Sigmoid colon (tissue), 7 donors: ENCODE data around the gene P4HB. TPM values are rescaled to one million over a fixed set of nuclear protein-coding genes. Genes with fewer than 3 reads are reported as not detected.

ENCODE experiments used
- DNase-seq: peaks from one replicate; pipeline ENCODE4 v3.0.0-alpha.2; 2019
- H3K27ac ChIP-seq, 4 donors: fragments of 200-600 bp; sonication (generic); one replicate each; pipeline ENCODE4 v1.5.1; 2016 to 2019; ENCODE audit warnings: mild to moderate bottlenecking in 1 of 4
- H3K27me3 ChIP-seq, 3 donors: fragments of 200-600 bp; sonication (generic); one replicate each; pipeline ENCODE4 v1.5.1; 2019; ENCODE audit warnings: mild to moderate bottlenecking in 1 of 3
- H3K36me3 ChIP-seq, 4 donors: fragments of 200-600 bp; sonication (generic); one replicate each; pipeline ENCODE4 v1.5.1; 2016 to 2019
- H3K4me1 ChIP-seq, 4 donors: fragments of 200-600 bp; sonication (generic); one replicate each; pipeline ENCODE4 v1.5.1; 2017 to 2019
- H3K4me3 ChIP-seq, 4 donors: fragments of 200-600 bp; sonication (generic); one replicate each; pipeline ENCODE4 v1.5.1; 2017 to 2019; ENCODE audit warnings: mild to moderate bottlenecking in 2 of 4, moderate library complexity in 1 of 4
- H3K9me3 ChIP-seq, 4 donors: fragments of 200-600 bp in 3 of 4; sonication (generic) in 3 of 4; one replicate each; pipeline versions ENCODE4 v1.5.1 to v1.6.1; 2013 to 2019
- CTCF ChIP-seq, 4 experiments: fragments of 450-650 bp in 3 of 4; fragments of 200-600 bp in 1 of 4; IDR thresholded peaks; one replicate each; pipeline ENCODE4 v1.5.1; 2016 to 2019; ENCODE audit warnings: antibody characterized with exemption in 4 of 4, mild to moderate bottlenecking in 3 of 4, moderate library complexity in 2 of 4
- EP300 ChIP-seq, 4 donors: sonication (generic); formaldehyde crosslinking; IDR thresholded peaks; one replicate each; pipeline ENCODE4 v1.6.1; 2017; ENCODE audit warnings: antibody characterized with exemption in 4 of 4
- POLR2A ChIP-seq, 2 donors: fragments of 450-650 bp; IDR thresholded peaks; one replicate each; pipeline ENCODE4 v1.6.1; 2016; ENCODE audit warnings: antibody characterized with exemption in 2 of 2, mild to moderate bottlenecking in 2 of 2, moderate library complexity in 2 of 2
- POLR2AphosphoS5 ChIP-seq, 4 donors: sonication (generic); formaldehyde crosslinking; IDR thresholded peaks; one replicate each; pipeline ENCODE4 v1.6.1; 2017; ENCODE audit warnings: antibody characterized with exemption in 4 of 4
- WGBS, 2 donors: extraction: QIAGEN DNeasy Blood & Tissue Kit; methylation state at CpG; one replicate each; pipeline ENCODE4 v1.1.7; 2013; 5-methylcytosine and 5-hydroxymethylcytosine counted together
- intact Hi-C: fragments of 100-400 bp; cut with DNase I; formaldehyde crosslinking; loops from one replicate; pipeline ENCODE4 v1.15.1; 2023
- polyA plus RNA-seq, 3 donors: library from polyadenylated mRNA; stranded (reverse); fragments of 200-250 nt; gene quantifications; one replicate each; pipeline ENCODE4 v1.2.3, GENCODE V29; 2013
- total RNA-seq, 4 donors: library from RNA; depleted of rRNA; stranded (reverse); fragments of >200 nt; gene quantifications; one replicate each; pipeline ENCODE4 v1.1.0, GENCODE V29; 2016
- donor health status: healthy with polysubstance abuse.
- donor health status: Bipolar disorder and iron deficiency.
- donor health status: healthy.

Gene P4HB
- total and polyA plus RNA-seq, 7 donors = 153 to 750 (median 237) TPM

DNA sequence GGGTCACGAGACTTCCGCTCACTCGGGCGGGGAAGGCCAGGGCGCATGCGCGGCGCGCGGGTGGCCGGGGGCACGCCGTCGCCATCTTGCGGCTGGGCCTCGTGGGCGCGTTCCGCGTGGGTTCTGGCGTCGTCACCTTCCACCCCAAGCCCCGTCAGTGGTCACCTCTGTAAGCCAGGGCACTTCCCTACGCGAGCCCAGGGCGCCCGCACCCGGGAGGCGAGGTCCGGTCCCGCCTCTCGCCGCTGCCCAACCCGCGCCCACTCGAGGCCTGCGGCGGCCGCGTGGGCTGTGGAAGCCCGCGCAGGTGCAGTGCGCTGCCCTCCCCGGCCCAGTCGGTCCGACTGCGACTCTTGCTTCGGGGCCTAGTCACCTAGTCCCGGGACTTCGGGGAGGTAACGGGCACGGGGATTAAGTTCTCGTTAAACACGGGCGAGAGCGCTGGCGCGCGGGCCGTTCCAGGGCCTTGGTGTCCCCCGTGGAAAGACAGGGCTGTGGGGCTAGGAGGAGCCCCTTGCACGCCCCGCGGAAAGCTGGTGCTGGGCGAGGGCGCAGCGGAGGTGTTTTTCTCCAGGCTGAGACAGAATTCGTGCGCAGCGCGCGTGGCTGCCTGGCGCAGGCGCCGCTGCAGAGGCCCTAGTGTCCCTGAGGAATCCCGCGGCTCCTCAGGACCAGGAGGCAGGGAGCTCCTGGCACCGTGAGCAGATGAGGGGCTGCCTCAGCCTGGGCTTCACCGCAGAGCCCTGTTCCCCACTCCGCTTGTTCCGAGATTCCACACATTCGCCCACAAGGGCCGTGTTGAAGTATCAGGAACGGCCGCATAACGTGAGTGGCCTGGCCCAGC, 11.3 kb upstream of the P4HB start:
- intact Hi-C loops = loop anchor here (2.0 to 5.0 kb wide), 4 partner anchors 19 to 226 kb away; partner anchors contain the start of genes ALYREF, ANAPC11, FASN and MAFG
- no peaks in the 10 kb centered on the region for H3K9me3 ChIP-seq

GRCh38 chr17:81870981-81871386, 10.6 kb upstream of the P4HB start, which contains the start of gene ARHGDIA:
ARHGDIA (minus strand) TSS chr17:81871337; CDS start chr17:81869930, 1,407 bp downstream.
- WGBS, 2 donors = 1% methylated on average over 64 of the region's 64 CpGs
- intact Hi-C loops = loop anchor here (2.0 to 5.0 kb wide), 4 partner anchors 20 to 226 kb away; partner anchors contain the start of genes ALYREF, ANAPC11, FASN and MAFG
- TF ChIP-seq EP300 (IDR thresholded peaks at IDR 0.05) (no peak), POLR2AphosphoS5 (IDR thresholded peaks at IDR 0.05) (peak in 3 of 4 donors; percentile 99)
- H3K27me3 ChIP-seq = no peaks in the 10 kb centered on the region
- DNase-seq = no peak
- peaks cover 8 to 21% (median 17%) of the 10 kb centered on the region in 4 donors for H3K36me3 ChIP-seq
- peaks cover 0 to 63% (median 55%) of the 10 kb centered on the region in 4 donors for H3K4me1 ChIP-seq
- H3K4me3 ChIP-seq = peak within 1 kb of the TSS; percentile 71 to 99 (median 84)
- H3K9me3 ChIP-seq = no peaks in the 10 kb centered on the region
- peak within 1 kb of the TSS; percentile 98 to 100 (median 99) for H3K27ac ChIP-seq

More for the DNA sequence above, 11.3 kb upstream of the P4HB start:
- peak; percentile 98 for DNase-seq
- peak overlapping the region; percentile 71 to 99 (median 84) for H3K4me3 ChIP-seq
- H3K36me3 ChIP-seq = peaks cover 8 to 21% (median 17%) of the 10 kb centered on the region in 4 donors
- H3K27me3 ChIP-seq = no peaks in the 10 kb centered on the region
- H3K27ac ChIP-seq = peak overlapping the region; percentile 98 to 100 (median 99)
- peaks cover 0 to 58% (median 50%) of the 10 kb centered on the region in 4 donors for H3K4me1 ChIP-seq
- WGBS, 2 donors = 0 to 1% methylated on average over 86 of the region's 86 CpGs
- no peak for TF ChIP-seq CTCF (IDR thresholded peaks at IDR 0.05)
- no peak for TF ChIP-seq EP300 (IDR thresholded peaks at IDR 0.05)
- peak; percentile 89 to 91 for TF ChIP-seq POLR2A (IDR thresholded peaks at IDR 0.05)
- TF ChIP-seq POLR2AphosphoS5 (IDR thresholded peaks at IDR 0.05) = peak in 1 of 4 donors; percentile 98

DNA sequence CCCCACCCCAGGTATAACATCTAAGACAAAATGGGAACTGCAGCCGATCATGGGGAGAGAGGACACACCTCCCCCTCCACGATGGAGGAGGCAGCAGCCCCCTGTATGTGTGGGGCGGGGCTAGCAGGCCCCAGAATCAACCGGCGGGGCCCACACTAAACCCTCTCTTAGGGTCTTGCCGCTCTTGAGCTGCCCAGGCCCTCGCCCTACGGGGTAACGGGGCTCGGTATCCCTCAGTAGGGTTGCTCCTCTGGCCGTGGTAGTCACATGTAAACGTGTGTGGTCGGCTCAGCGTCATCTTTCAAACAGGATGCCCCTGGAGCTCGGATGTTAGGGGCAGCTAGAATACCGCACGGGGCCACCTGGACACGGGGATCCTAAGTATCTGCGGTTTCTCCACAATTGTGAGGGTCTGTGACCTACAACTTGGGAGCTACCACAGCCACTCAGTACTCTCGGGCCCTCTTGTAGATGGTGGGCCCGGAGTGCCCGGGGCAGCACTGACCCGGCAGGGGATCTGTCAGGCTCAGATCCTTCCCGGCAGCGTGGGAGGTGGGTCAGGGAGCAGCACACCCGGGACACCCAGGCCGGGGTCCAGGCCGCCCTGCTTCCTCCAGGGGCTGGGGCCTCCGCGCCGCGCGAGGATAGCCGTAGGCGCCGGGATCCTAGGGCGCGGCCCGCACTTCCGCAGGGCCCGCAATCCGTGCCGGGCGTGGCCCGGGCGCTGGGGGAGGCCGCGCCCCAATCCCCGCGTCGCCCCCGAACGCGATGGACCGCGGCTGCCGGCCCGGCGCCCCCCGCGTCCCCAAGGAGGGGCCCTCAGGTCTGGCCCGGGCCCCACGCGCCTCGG, 10.0 kb upstream of the P4HB start:
- H3K27ac ChIP-seq = peak overlapping the region; percentile 98 to 100 (median 99)
- TF ChIP-seq EP300 (IDR thresholded peaks at IDR 0.05) (no peak), POLR2AphosphoS5 (IDR thresholded peaks at IDR 0.05) (peak in 2 of 4 donors; percentile 26 to 35), POLR2A (IDR thresholded peaks at IDR 0.05) (no peak), CTCF (IDR thresholded peaks at IDR 0.05) (no peak)
- H3K4me3 ChIP-seq = peak overlapping the region; percentile 37 to 99 (median 84)
- peaks cover 0 to 63% (median 55%) of the 10 kb centered on the region in 4 donors for H3K4me1 ChIP-seq
- DNase-seq = peak; percentile 76
- 1 to 3% methylated on average over 65 of the region's 65 CpGs for WGBS, 2 donors
- intact Hi-C loops = loop anchor here (2.0 to 5.0 kb wide), 4 partner anchors 20 to 227 kb away; partner anchors contain the start of genes ALYREF, ANAPC11, FASN and MAFG
- H3K27me3 ChIP-seq = no peaks in the 10 kb centered on the region
- no peaks in the 10 kb centered on the region for H3K9me3 ChIP-seq
- H3K36me3 ChIP-seq = peaks cover 8 to 23% (median 18%) of the 10 kb centered on the region in 4 donors

GRCh38 chr17:81869221-81870130, 9.1 kb upstream of the P4HB start:
- H3K27me3 ChIP-seq = no peaks in the 10 kb centered on the region
- intact Hi-C loops = loop anchor here (2.0 to 5.0 kb wide), 4 partner anchors 21 to 228 kb away; partner anchors contain the start of genes ALYREF, ANAPC11, FASN and MAFG
- peak overlapping the region; percentile 37 to 99 (median 84) for H3K4me3 ChIP-seq
- peak; percentile 82 to 96 (median 90) for TF ChIP-seq CTCF (IDR thresholded peaks at IDR 0.05)
- TF ChIP-seq POLR2AphosphoS5 (IDR thresholded peaks at IDR 0.05) = no peak
- H3K9me3 ChIP-seq = no peaks in the 10 kb centered on the region
- peaks cover 0 to 63% (median 55%) of the 10 kb centered on the region in 4 donors for H3K4me1 ChIP-seq
- peaks cover 8 to 32% (median 18%) of the 10 kb centered on the region in 4 donors for H3K36me3 ChIP-seq
- 27 to 37% methylated on average over 52 of the region's 52 CpGs for WGBS, 2 donors
- peak; percentile 73 for DNase-seq
- peak overlapping the region; percentile 98 to 100 (median 99) for H3K27ac ChIP-seq
